ENCODE measurements around the gene ZNF609.

DNA sequence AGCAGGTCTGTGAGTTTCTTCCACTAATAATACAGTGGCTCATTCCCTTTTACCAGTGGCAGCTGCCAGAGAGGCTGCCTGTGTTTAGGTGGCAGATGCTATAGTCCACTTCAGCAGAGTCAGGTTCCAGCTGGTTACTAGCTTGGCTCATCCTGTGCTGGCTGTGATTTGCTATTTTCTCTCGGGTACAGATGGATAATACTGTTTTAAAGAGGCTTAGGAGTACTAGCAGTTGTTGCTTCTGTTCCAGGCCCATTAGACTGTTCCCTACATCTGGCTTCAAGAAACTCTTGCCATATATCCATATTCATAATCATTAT is 41.0 kb downstream of the ZNF609 start:
- TF ChIP-seq, protein P1, sequence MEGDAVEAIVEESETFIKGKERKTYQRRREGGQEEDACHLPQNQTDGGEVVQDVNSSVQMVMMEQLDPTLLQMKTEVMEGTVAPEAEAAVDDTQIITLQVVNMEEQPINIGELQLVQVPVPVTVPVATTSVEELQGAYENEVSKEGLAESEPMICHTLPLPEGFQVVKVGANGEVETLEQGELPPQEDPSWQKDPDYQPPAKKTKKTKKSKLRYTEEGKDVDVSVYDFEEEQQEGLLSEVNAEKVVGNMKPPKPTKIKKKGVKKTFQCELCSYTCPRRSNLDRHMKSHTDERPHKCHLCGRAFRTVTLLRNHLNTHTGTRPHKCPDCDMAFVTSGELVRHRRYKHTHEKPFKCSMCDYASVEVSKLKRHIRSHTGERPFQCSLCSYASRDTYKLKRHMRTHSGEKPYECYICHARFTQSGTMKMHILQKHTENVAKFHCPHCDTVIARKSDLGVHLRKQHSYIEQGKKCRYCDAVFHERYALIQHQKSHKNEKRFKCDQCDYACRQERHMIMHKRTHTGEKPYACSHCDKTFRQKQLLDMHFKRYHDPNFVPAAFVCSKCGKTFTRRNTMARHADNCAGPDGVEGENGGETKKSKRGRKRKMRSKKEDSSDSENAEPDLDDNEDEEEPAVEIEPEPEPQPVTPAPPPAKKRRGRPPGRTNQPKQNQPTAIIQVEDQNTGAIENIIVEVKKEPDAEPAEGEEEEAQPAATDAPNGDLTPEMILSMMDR (IDR thresholded peaks at IDR 0.05; ENCODE audit: low read depth, low read length) = no peak
- no peak for TF ChIP-seq EZH2phosphoT487 (IDR thresholded peaks at IDR 0.05; ENCODE audit: low read depth)
